ENCODE measurements around the gene DAPK2. TPM values are rescaled to one million over a fixed set of nuclear protein-coding genes. Genes with fewer than 3 reads are reported as not detected.

Gene DAPK2
- total and polyA plus RNA-seq, 2 experiments from 2014 or later, result 5.8 to 7.5 TPM

GRCh38 chr15:63884953-63885352 lies 161.3 kb downstream of the DAPK2 start:
- TF ChIP-seq EZH2 (IDR thresholded peaks at IDR 0.05; ENCODE audit: insufficient read depth, poor library complexity, severe bottlenecking), result no peak
- no peak for TF ChIP-seq EZH2phosphoT487 (IDR thresholded peaks at IDR 0.05; ENCODE audit: insufficient read depth, low read depth)
- Histone ChIP-seq H3K4me2 (ENCODE audit: unreplicated experiment) (no peak overlapping the region), H3K27me3 (replicated peaks; ENCODE audit: insufficient read depth) (no peaks in the 10 kb centered on the region), H4K20me1 (ENCODE audit: insufficient read depth) (no peaks in the 10 kb centered on the region), H3K9ac (no peak overlapping the region), H3K9me2 (ENCODE audit: insufficient read depth) (no peaks in the 10 kb centered on the region), H3K36me3 (ENCODE audit: low read depth) (no peaks in the 10 kb centered on the region), H3K79me2 (ENCODE audit: insufficient read depth) (no peaks in the 10 kb centered on the region), H3K4me3 (no peak overlapping the region), H3K27ac (no peak overlapping the region), H3K9me3 (ENCODE audit: low read depth) (no peaks in the 10 kb centered on the region), H3F3A (ENCODE audit: insufficient read depth) (no peaks in the 10 kb centered on the region), H3K4me1 (ENCODE audit: insufficient read depth) (no peaks in the 10 kb centered on the region), H2AFZ (no peak overlapping the region)
- 76 to 78% methylated on average over 7 of the region's 7 CpGs for WGBS, 2 experiments (ENCODE audit: low coverage in 1 of 2, low lambda C conversion rate in 2 of 2, missing lambda C conversion rate in 2 of 2)
- DNase-seq, result no peak
- in situ Hi-C loops (cut with MboI), result no loop called here

GRCh38 chr15:63881431-63881830 lies 164.9 kb downstream of the DAPK2 start:
- H3K27ac ChIP-seq, result no peak overlapping the region
- no peak overlapping the region for H3K9ac ChIP-seq
- no peaks in the 10 kb centered on the region for H3K9me3 ChIP-seq (ENCODE audit: low read depth)
- no peak overlapping the region for H3K4me2 ChIP-seq (ENCODE audit: unreplicated experiment)
- in situ Hi-C loops (cut with MboI), result no loop called here
- no peaks in the 10 kb centered on the region for H3K9me2 ChIP-seq (ENCODE audit: insufficient read depth)
- H3K4me1 ChIP-seq (ENCODE audit: insufficient read depth), result no peaks in the 10 kb centered on the region
- WGBS, 2 experiments (ENCODE audit: low coverage in 1 of 2, low lambda C conversion rate in 2 of 2, missing lambda C conversion rate in 2 of 2), result 75 to 80% methylated on average over 6 of the region's 6 CpGs
- H4K20me1 ChIP-seq (ENCODE audit: insufficient read depth), result no peaks in the 10 kb centered on the region
- no peaks in the 10 kb centered on the region for H3K79me2 ChIP-seq (ENCODE audit: insufficient read depth)
- TF ChIP-seq EZH2phosphoT487 (IDR thresholded peaks at IDR 0.05; ENCODE audit: insufficient read depth, low read depth) (no peak), EZH2 (IDR thresholded peaks at IDR 0.05; ENCODE audit: insufficient read depth, poor library complexity, severe bottlenecking) (no peak)
- H3F3A ChIP-seq (ENCODE audit: insufficient read depth), result no peaks in the 10 kb centered on the region
- H3K27me3 ChIP-seq (replicated peaks; ENCODE audit: insufficient read depth), result no peaks in the 10 kb centered on the region
- no peak for DNase-seq
- H3K36me3 ChIP-seq (ENCODE audit: low read depth), result no peaks in the 10 kb centered on the region
- no peak overlapping the region for H2AFZ ChIP-seq
- H3K4me3 ChIP-seq, result no peak overlapping the region

GRCh38 chr15:63880744-63881143 lies 165.5 kb downstream of the DAPK2 start:
- Histone ChIP-seq H4K20me1 (ENCODE audit: insufficient read depth) (no peaks in the 10 kb centered on the region), H3K9ac (no peak overlapping the region), H3K36me3 (ENCODE audit: low read depth) (no peaks in the 10 kb centered on the region), H3K9me2 (ENCODE audit: insufficient read depth) (no peaks in the 10 kb centered on the region), H3K27ac (no peak overlapping the region), H3K4me1 (ENCODE audit: insufficient read depth) (no peaks in the 10 kb centered on the region), H3K79me2 (ENCODE audit: insufficient read depth) (no peaks in the 10 kb centered on the region), H3K4me2 (ENCODE audit: unreplicated experiment) (no peak overlapping the region), H3K4me3 (no peak overlapping the region), H2AFZ (no peak overlapping the region), H3K9me3 (ENCODE audit: low read depth) (no peaks in the 10 kb centered on the region), H3K27me3 (replicated peaks; ENCODE audit: insufficient read depth) (no peaks in the 10 kb centered on the region), H3F3A (ENCODE audit: insufficient read depth) (no peaks in the 10 kb centered on the region)
- no peak for DNase-seq
- TF ChIP-seq EZH2 (IDR thresholded peaks at IDR 0.05; ENCODE audit: insufficient read depth, poor library complexity, severe bottlenecking) (no peak), EZH2phosphoT487 (IDR thresholded peaks at IDR 0.05; ENCODE audit: insufficient read depth, low read depth) (no peak)
- in situ Hi-C loops (cut with MboI), result no loop called here
- 71 to 72% methylated on average over 5 of the region's 5 CpGs for WGBS, 2 experiments (ENCODE audit: low coverage in 1 of 2, low lambda C conversion rate in 2 of 2, missing lambda C conversion rate in 2 of 2)

GRCh38 chr15:63879995-63880394 lies 166.3 kb downstream of the DAPK2 start:
- H3F3A ChIP-seq (ENCODE audit: insufficient read depth), result no peaks in the 10 kb centered on the region
- no peak overlapping the region for H3K4me3 ChIP-seq
- H4K20me1 ChIP-seq (ENCODE audit: insufficient read depth), result no peaks in the 10 kb centered on the region
- TF ChIP-seq EZH2 (IDR thresholded peaks at IDR 0.05; ENCODE audit: insufficient read depth, poor library complexity, severe bottlenecking), result no peak
- TF ChIP-seq EZH2phosphoT487 (IDR thresholded peaks at IDR 0.05; ENCODE audit: insufficient read depth, low read depth), result no peak
- H2AFZ ChIP-seq, result no peak overlapping the region
- H3K4me1 ChIP-seq (ENCODE audit: insufficient read depth), result no peaks in the 10 kb centered on the region
- no peak overlapping the region for H3K27ac ChIP-seq
- no peak overlapping the region for H3K4me2 ChIP-seq (ENCODE audit: unreplicated experiment)
- in situ Hi-C loops (cut with MboI), result no loop called here
- H3K27me3 ChIP-seq (replicated peaks; ENCODE audit: insufficient read depth), result no peaks in the 10 kb centered on the region
- WGBS, 2 experiments (ENCODE audit: low coverage in 1 of 2, low lambda C conversion rate in 2 of 2, missing lambda C conversion rate in 2 of 2), result 25 to 50% methylated on average over 1 of the region's 1 CpG
- no peaks in the 10 kb centered on the region for H3K79me2 ChIP-seq (ENCODE audit: insufficient read depth)
- no peak for DNase-seq
- no peak overlapping the region for H3K9ac ChIP-seq
- no peaks in the 10 kb centered on the region for H3K36me3 ChIP-seq (ENCODE audit: low read depth)
- H3K9me2 ChIP-seq (ENCODE audit: insufficient read depth), result no peaks in the 10 kb centered on the region
- H3K9me3 ChIP-seq (ENCODE audit: low read depth), result no peaks in the 10 kb centered on the region

GRCh38 chr15:63879211-63879610 lies 167.1 kb downstream of the DAPK2 start:
- DNase-seq, result no peak
- H3K4me2 ChIP-seq (ENCODE audit: unreplicated experiment), result no peak overlapping the region
- 28 to 32% methylated on average over 3 of the region's 3 CpGs for WGBS, 2 experiments (ENCODE audit: low coverage in 1 of 2, low lambda C conversion rate in 2 of 2, missing lambda C conversion rate in 2 of 2)

More at GRCh38 chr15:63879211-63879610, 167.1 kb downstream of the DAPK2 start:
- H3K79me2 ChIP-seq (ENCODE audit: insufficient read depth), result no peaks in the 10 kb centered on the region
- H3F3A ChIP-seq (ENCODE audit: insufficient read depth), result no peaks in the 10 kb centered on the region
- H3K9me2 ChIP-seq (ENCODE audit: insufficient read depth), result no peaks in the 10 kb centered on the region
- H3K4me3 ChIP-seq, result no peak overlapping the region
- H3K9ac ChIP-seq, result no peak overlapping the region
- H3K4me1 ChIP-seq (ENCODE audit: insufficient read depth), result no peaks in the 10 kb centered on the region
- no peaks in the 10 kb centered on the region for H3K36me3 ChIP-seq (ENCODE audit: low read depth)
- TF ChIP-seq EZH2phosphoT487 (IDR thresholded peaks at IDR 0.05; ENCODE audit: insufficient read depth, low read depth) (no peak), EZH2 (IDR thresholded peaks at IDR 0.05; ENCODE audit: insufficient read depth, poor library complexity, severe bottlenecking) (no peak)
- H3K27me3 ChIP-seq (replicated peaks; ENCODE audit: insufficient read depth), result no peaks in the 10 kb centered on the region
- H3K27ac ChIP-seq, result no peak overlapping the region
- H4K20me1 ChIP-seq (ENCODE audit: insufficient read depth), result no peaks in the 10 kb centered on the region
- in situ Hi-C loops (cut with MboI), result no loop called here
- no peaks in the 10 kb centered on the region for H3K9me3 ChIP-seq (ENCODE audit: low read depth)
- H2AFZ ChIP-seq, result no peak overlapping the region

All from GM23248 (cell line).